Measurements from ENCODE around the gene SLC25A12. TPM values are rescaled to one million over a fixed set of nuclear protein-coding genes. Genes with fewer than 3 reads are reported as not detected.

Gene SLC25A12
- total and polyA plus RNA-seq, 9 of the 15 experiments (the other 6 are each of a cell fraction or from before 2014, with no cell fraction given), result 13.5 to 36.5 (median 21.7) TPM

GRCh38 chr2:171922230-171923022 lies 28.4 kb upstream of the SLC25A12 start, which contains the start of gene HAT1 (continued):
- TF ChIP-seq ZNF639 (CRISPR knock-in tag; conservative IDR thresholded peaks at IDR 0.05 in 1 of 2, IDR thresholded peaks at IDR 0.05 in 1 of 2) (no peak; a peak in 1 of 4 replicates), ETS2 (tag; IDR thresholded peaks at IDR 0.05; ENCODE audit: borderline replicate concordance, poor library complexity, severe bottlenecking) (no peak), POLR2AphosphoS5 (IDR thresholded peaks at IDR 0.05; ENCODE audit: control insufficient read depth, insufficient read depth, low read depth, low read length) (peak; percentile 84), POLR2A (conservative IDR thresholded peaks at IDR 0.05) (peak; percentile 93), PHF20 (IDR thresholded peaks at IDR 0.05; ENCODE audit: partially characterized antibody) (peak; percentile 49), NFE2 (IDR thresholded peaks at IDR 0.05; ENCODE audit: low read depth) (0 out of 2 replicates have a peak, but pooled peaks have one; percentile 19), THAP12 (CRISPR knock-in tag; IDR thresholded peaks at IDR 0.05) (peak; percentile 11; the same call in 1 of the 2 replicates), THRB (CRISPR knock-in tag; conservative IDR thresholded peaks at IDR 0.05) (no peak), ZNF511 (CRISPR knock-in tag; IDR thresholded peaks at IDR 0.05) (peak; percentile 45; the same call in 1 of the 2 replicates), GATAD2B (IDR thresholded peaks at IDR 0.05; ENCODE audit: borderline replicate concordance) (no peak), PHF8 (IDR thresholded peaks at IDR 0.05; ENCODE audit: borderline replicate concordance, low read length) (peak; percentile 90), JUNB (CRISPR knock-in tag; conservative IDR thresholded peaks at IDR 0.05) (no peak), ZNF274 (IDR thresholded peaks at IDR 0.05; ENCODE audit: borderline replicate concordance, low read depth, low read length) (no peak), ATF6 (CRISPR knock-in tag; IDR thresholded peaks at IDR 0.05) (peak; percentile 73; the same call in 1 of the 2 replicates), E2F3 (CRISPR knock-in tag; IDR thresholded peaks at IDR 0.05) (peak; percentile 89), RBM22 (IDR thresholded peaks at IDR 0.05; ENCODE audit: low read depth, low read length, poor library complexity, severe bottlenecking) (peak; percentile 77), CGGBP1 (CRISPR knock-in tag; IDR thresholded peaks at IDR 0.05) (0 out of 2 replicates have a peak, but pooled peaks have one; percentile 46), CHCHD3 (CRISPR knock-in tag; IDR thresholded peaks at IDR 0.05) (no peak; the same call in 1 of the 2 replicates)

Measured in K562 (cell line).